ENCODE measurements around the gene NRP2. TPM values are rescaled to one million over a fixed set of nuclear protein-coding genes. Genes with fewer than 3 reads are reported as not detected.

The NRP2 gene
- total RNA-seq, 1 donor from 2014 or later = 27.8 TPM

- no peak overlapping the region for H3K4me2 ChIP-seq
- peaks cover 32% of the 10 kb centered on the region for H3K4me1 Mint-ChIP-seq
Measured at GRCh38 chr2:205758051-205758450, 75.8 kb downstream of the NRP2 start.

GRCh38 chr2:205758500-205758899 lies 76.2 kb downstream of the NRP2 start:
- TF ChIP-seq EZH2 (IDR thresholded peaks at IDR 0.05) (no peak), EZH2phosphoT487 (IDR thresholded peaks at IDR 0.05) (no peak), CTCF (IDR thresholded peaks at IDR 0.05) (no peak)
- Histone ChIP-seq H3K36me3 (no peaks in the 10 kb centered on the region), H3K27me3 (no peaks in the 10 kb centered on the region), H4K20me1 (ENCODE audit: low read depth) (no peaks in the 10 kb centered on the region), H3K4me2 (no peak overlapping the region), H3K4me3 (no peak overlapping the region), H3F3A (ENCODE audit: low read depth) (no peaks in the 10 kb centered on the region), H3K9me3 (ENCODE audit: low read depth) (no peaks in the 10 kb centered on the region), H3K79me2 (ENCODE audit: low read depth) (no peaks in the 10 kb centered on the region), H3K4me1 (peaks cover 18% of the 10 kb centered on the region), H2AFZ (replicated peaks) (no peak overlapping the region), H3K9ac (no peak overlapping the region), H3K27ac (no peak overlapping the region)
- DNase-seq (ENCODE audit: low spot score) = no peak
- H3K4me3 Mint-ChIP-seq = no peak overlapping the region
- peaks cover 3% of the 10 kb centered on the region for H3K27me3 Mint-ChIP-seq (ENCODE audit: insufficient read depth, low read depth)
- no peaks in the 10 kb centered on the region for H3K9me3 Mint-ChIP-seq
- no peaks in the 10 kb centered on the region for H3K36me3 Mint-ChIP-seq
- no peak overlapping the region for H3K27ac Mint-ChIP-seq
- peaks cover 35% of the 10 kb centered on the region for H3K4me1 Mint-ChIP-seq

More at GRCh38 chr2:205758051-205758450, 75.8 kb downstream of the NRP2 start:
- Histone ChIP-seq H3K79me2 (ENCODE audit: low read depth) (no peaks in the 10 kb centered on the region), H3F3A (ENCODE audit: low read depth) (no peaks in the 10 kb centered on the region), H3K36me3 (no peaks in the 10 kb centered on the region), H3K4me1 (peaks cover 18% of the 10 kb centered on the region), H3K4me3 (no peak overlapping the region), H3K27me3 (no peaks in the 10 kb centered on the region), H2AFZ (replicated peaks) (no peak overlapping the region), H3K27ac (no peak overlapping the region), H3K9ac (no peak overlapping the region), H3K9me3 (ENCODE audit: low read depth) (no peaks in the 10 kb centered on the region), H4K20me1 (ENCODE audit: low read depth) (no peaks in the 10 kb centered on the region)
- no peak for TF ChIP-seq CTCF (IDR thresholded peaks at IDR 0.05)
- TF ChIP-seq EZH2phosphoT487 (IDR thresholded peaks at IDR 0.05) = no peak
- no peak for TF ChIP-seq EZH2 (IDR thresholded peaks at IDR 0.05)
- Mint-ChIP-seq H3K27me3 (ENCODE audit: insufficient read depth, low read depth) (peaks cover 3% of the 10 kb centered on the region), H3K27ac (no peak overlapping the region), H3K36me3 (no peaks in the 10 kb centered on the region), H3K4me3 (no peak overlapping the region), H3K9me3 (no peaks in the 10 kb centered on the region)
- no peak for DNase-seq (ENCODE audit: low spot score)

GRCh38 chr2:205759257-205759656 lies 77.0 kb downstream of the NRP2 start:
- H4K20me1 ChIP-seq (ENCODE audit: low read depth) = no peaks in the 10 kb centered on the region
- Mint-ChIP-seq H3K27ac (no peak overlapping the region), H3K4me3 (no peak overlapping the region), H3K4me1 (peaks cover 39% of the 10 kb centered on the region), H3K27me3 (ENCODE audit: insufficient read depth, low read depth) (peaks cover 3% of the 10 kb centered on the region), H3K9me3 (no peaks in the 10 kb centered on the region), H3K36me3 (no peaks in the 10 kb centered on the region)
- no peak for TF ChIP-seq CTCF (IDR thresholded peaks at IDR 0.05)
- TF ChIP-seq EZH2 (IDR thresholded peaks at IDR 0.05) = no peak
- TF ChIP-seq EZH2phosphoT487 (IDR thresholded peaks at IDR 0.05) = no peak
- H3K4me1 ChIP-seq = peaks cover 18% of the 10 kb centered on the region
- H2AFZ ChIP-seq (replicated peaks) = no peak overlapping the region
- H3K36me3 ChIP-seq = no peaks in the 10 kb centered on the region
- H3K27ac ChIP-seq = no peak overlapping the region
- no peaks in the 10 kb centered on the region for H3K27me3 ChIP-seq
- no peak overlapping the region for H3K9ac ChIP-seq
- no peak for DNase-seq (ENCODE audit: low spot score)
- H3K4me2 ChIP-seq = no peak overlapping the region
- H3K79me2 ChIP-seq (ENCODE audit: low read depth) = no peaks in the 10 kb centered on the region
- H3K4me3 ChIP-seq = no peak overlapping the region
- H3K9me3 ChIP-seq (ENCODE audit: low read depth) = no peaks in the 10 kb centered on the region
- H3F3A ChIP-seq (ENCODE audit: low read depth) = no peaks in the 10 kb centered on the region
